Measurements from ENCODE around the gene ITGB2.

DNA sequence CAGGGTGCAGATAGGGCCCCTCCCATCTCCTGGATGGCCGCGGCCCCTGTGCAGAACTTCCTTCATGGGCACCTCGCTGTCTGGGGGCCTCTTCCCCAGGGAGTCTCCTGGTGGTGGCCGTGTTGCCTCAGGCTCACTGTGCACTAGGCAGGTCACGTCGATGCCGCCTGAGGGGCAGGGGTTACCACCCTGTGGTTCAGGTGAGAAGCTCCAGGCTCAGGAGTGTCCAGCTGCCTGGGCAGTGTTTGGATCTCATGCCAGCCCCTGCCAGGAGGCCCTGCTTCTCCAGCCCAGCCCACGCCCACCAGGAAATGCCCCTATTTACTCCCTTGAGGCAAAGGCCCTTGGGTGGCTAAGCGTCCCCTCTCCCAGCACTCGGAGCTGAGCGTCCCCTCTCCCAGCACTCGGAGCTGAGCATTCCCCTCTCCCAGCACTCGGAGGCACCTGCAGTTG is 2.1 kb downstream of the ITGB2 start:
- TF ChIP-seq, protein P1, sequence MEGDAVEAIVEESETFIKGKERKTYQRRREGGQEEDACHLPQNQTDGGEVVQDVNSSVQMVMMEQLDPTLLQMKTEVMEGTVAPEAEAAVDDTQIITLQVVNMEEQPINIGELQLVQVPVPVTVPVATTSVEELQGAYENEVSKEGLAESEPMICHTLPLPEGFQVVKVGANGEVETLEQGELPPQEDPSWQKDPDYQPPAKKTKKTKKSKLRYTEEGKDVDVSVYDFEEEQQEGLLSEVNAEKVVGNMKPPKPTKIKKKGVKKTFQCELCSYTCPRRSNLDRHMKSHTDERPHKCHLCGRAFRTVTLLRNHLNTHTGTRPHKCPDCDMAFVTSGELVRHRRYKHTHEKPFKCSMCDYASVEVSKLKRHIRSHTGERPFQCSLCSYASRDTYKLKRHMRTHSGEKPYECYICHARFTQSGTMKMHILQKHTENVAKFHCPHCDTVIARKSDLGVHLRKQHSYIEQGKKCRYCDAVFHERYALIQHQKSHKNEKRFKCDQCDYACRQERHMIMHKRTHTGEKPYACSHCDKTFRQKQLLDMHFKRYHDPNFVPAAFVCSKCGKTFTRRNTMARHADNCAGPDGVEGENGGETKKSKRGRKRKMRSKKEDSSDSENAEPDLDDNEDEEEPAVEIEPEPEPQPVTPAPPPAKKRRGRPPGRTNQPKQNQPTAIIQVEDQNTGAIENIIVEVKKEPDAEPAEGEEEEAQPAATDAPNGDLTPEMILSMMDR (conservative IDR thresholded peaks at IDR 0.05) = no peak
- TF ChIP-seq EZH2 (IDR thresholded peaks at IDR 0.05; ENCODE audit: low read depth) = no peak
